PFSK-1 (cell line): ENCODE results near the gene HBD.

Source experiments
- POLR2AphosphoS5 ChIP-seq: IDR thresholded peaks from 2 replicates; pipeline ENCODE4 v1.6.1; 2012; ENCODE audit warnings: low read depth, mild to moderate bottlenecking, control low read depth, low read length, moderate library complexity
- SIN3A ChIP-seq: IDR thresholded peaks from 2 replicates; pipeline ENCODE4 v1.6.1; 2012; ENCODE audit warnings: mild to moderate bottlenecking, low read length, moderate library complexity, borderline replicate concordance; ENCODE audit not compliant: insufficient read depth
- TAF1 ChIP-seq: IDR thresholded peaks from 2 replicates; pipeline ENCODE4 v1.6.1; 2012; ENCODE audit warnings: low read length, control low read depth, borderline replicate concordance; ENCODE audit not compliant: insufficient read depth

- TF ChIP-seq POLR2AphosphoS5 (no peak), TAF1 (no peak), SIN3A (no peak)
Measured at GRCh38 chr11:5258543-5259262, 24.4 kb upstream of the HBD start.
